Right lobe of liver (tissue), 4 donors: ENCODE measurements around the gene ASGR2.
"Not testable (repeated sequence)": the region's sequence is repeated elsewhere in the genome, so short reads cannot be mapped to it uniquely, and the experiment has no call there.

Experiments
- POLR2A ChIP-seq: fragments of 450-650 bp; IDR thresholded peaks from one replicate; pipeline ENCODE4 v1.6.1; 2017; ENCODE audit warnings: antibody characterized with exemption, mild to moderate bottlenecking
- TF ChIP-seq, protein P1 (sequence below), 4 donors: fragments of 200-600 bp in 3 of 4; fragments of 450-650 bp in 1 of 4; IDR thresholded peaks; one replicate each; pipeline versions ENCODE4 v1.5.1 to v1.8.0; 2016 to 2022; ENCODE audit warnings: antibody characterized with exemption in 4 of 4, mild to moderate bottlenecking in 2 of 4
- donor health status: DM: no; HTN: no; CAD: no.
- donor health status: DM: no; HTN: no; CAD: no.
- donor health status: DM: no; HTN: yes; CAD: no.

DNA sequence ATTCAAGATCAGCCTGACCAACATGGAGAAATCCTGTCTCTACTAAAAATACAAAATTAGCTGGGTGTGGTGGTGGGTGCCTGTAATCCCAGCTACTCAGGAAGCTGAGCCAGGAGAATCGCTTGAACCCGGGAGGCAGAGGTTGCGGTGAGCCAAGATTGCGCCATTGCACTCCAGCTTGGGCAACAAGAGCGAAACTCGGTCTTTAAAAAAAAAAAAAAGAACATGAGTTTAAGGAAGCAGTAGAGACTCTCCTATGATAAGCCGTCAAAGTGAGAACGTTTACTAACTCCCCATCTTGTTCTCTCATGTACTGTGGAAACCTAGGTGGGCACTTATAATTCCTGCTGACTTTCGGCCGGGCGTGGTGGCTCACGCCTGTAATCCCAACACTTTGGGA lies 6.0 kb upstream of the ASGR2 start:
- TF ChIP-seq, protein P1, sequence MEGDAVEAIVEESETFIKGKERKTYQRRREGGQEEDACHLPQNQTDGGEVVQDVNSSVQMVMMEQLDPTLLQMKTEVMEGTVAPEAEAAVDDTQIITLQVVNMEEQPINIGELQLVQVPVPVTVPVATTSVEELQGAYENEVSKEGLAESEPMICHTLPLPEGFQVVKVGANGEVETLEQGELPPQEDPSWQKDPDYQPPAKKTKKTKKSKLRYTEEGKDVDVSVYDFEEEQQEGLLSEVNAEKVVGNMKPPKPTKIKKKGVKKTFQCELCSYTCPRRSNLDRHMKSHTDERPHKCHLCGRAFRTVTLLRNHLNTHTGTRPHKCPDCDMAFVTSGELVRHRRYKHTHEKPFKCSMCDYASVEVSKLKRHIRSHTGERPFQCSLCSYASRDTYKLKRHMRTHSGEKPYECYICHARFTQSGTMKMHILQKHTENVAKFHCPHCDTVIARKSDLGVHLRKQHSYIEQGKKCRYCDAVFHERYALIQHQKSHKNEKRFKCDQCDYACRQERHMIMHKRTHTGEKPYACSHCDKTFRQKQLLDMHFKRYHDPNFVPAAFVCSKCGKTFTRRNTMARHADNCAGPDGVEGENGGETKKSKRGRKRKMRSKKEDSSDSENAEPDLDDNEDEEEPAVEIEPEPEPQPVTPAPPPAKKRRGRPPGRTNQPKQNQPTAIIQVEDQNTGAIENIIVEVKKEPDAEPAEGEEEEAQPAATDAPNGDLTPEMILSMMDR (IDR thresholded peaks at IDR 0.05): not testable (repeated sequence)
- not testable (repeated sequence) for TF ChIP-seq POLR2A
